ENCODE measurements around the gene CCL26. TPM values are rescaled to one million over a fixed set of nuclear protein-coding genes. Genes with fewer than 3 reads are reported as not detected.

CCL26 gene
- total and polyA plus RNA-seq, 9 of the 15 experiments (the other 6 are each of a cell fraction or from before 2014, with no cell fraction given) = 2.3 to 26.8 (median 8.4) TPM

DNA sequence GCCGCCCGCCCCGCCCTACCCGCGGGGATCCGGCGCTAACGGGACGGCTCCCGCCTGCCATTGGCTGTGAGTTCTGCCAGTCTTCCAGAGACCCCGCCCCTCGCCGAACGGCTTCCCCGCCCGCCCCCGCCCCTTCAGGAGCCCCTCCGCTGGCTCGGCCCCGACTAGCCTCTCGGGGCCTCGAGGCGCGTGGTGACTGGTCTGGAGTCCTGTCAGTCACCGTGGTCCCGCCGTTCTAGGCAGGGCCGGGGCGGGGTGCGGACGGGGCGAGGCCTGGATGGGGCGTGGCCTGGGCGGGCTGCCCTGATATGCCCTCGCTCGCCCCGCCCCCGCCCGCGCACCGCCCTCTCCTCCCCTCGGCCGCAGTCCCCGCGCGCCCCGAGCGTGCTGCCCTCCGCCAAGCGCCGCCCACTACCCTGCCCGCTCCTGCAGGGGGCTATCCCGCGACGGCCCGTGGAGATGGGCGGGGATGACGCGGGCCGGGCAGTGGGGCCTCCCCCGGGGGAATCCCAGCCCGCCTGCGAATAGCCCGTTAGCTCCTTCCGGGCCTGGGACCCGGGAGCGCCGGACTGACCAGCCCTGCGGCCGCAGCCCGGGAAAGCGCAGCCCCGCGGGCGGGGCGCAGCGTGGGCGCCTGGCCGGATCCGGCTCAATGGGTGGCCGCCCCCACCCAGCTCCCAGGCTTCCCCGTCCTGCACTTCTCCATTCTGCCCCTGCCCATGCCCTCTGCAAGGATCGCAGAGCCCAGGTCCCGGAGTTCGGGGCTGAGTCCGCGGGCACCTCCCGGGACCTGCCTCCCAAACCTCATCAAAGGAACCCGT, 32.8 kb downstream of the CCL26 start (continued):
- TF ChIP-seq ELF1 (tag; IDR thresholded peaks at IDR 0.05) = 0 out of 2 replicates have a peak, but pooled peaks have one; percentile 52
- TF ChIP-seq TRIM24 (IDR thresholded peaks at IDR 0.05) = 0 out of 4 replicates have a peak, but pooled peaks of 1 of the 2 experiments have one; percentile 11
- TF ChIP-seq ZNF212 (CRISPR knock-in tag; IDR thresholded peaks at IDR 0.05) = no peak
- peak; percentile 62 for TF ChIP-seq POLR2A (conservative IDR thresholded peaks at IDR 0.05)
- peak in 1 of 2 experiments; percentile 89; a peak in 2 of 4 replicates for TF ChIP-seq HDAC1 (IDR thresholded peaks at IDR 0.05)
- TF ChIP-seq, protein P1, sequence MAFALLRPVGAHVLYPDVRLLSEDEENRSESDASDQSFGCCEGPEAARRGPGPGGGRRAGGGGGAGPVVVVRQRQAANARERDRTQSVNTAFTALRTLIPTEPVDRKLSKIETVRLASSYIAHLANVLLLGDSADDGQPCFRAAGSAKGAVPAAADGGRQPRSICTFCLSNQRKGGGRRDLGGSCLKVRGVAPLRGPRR (CRISPR knock-in tag; IDR thresholded peaks at IDR 0.05) = no peak
- TF ChIP-seq L3MBTL2 (IDR thresholded peaks at IDR 0.05) = peak; percentile 75
- peak; percentile 91 for TF ChIP-seq CXXC5 (CRISPR knock-in tag; IDR thresholded peaks at IDR 0.05)
- TF ChIP-seq SP1 (CRISPR knock-in tag; IDR thresholded peaks at IDR 0.05) = peak; percentile 77
- peak; percentile 56; the same call in 1 of the 2 replicates for TF ChIP-seq ZNF165 (CRISPR knock-in tag; IDR thresholded peaks at IDR 0.05; ENCODE audit: borderline replicate concordance)
- TF ChIP-seq, protein P2, sequence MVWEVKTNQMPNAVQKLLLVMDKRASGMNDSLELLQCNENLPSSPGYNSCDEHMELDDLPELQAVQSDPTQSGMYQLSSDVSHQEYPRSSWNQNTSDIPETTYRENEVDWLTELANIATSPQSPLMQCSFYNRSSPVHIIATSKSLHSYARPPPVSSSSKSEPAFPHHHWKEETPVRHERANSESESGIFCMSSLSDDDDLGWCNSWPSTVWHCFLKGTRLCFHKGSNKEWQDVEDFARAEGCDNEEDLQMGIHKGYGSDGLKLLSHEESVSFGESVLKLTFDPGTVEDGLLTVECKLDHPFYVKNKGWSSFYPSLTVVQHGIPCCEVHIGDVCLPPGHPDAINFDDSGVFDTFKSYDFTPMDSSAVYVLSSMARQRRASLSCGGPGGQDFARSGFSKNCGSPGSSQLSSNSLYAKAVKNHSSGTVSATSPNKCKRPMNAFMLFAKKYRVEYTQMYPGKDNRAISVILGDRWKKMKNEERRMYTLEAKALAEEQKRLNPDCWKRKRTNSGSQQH (CRISPR knock-in tag; IDR thresholded peaks at IDR 0.05) = no peak
- TF ChIP-seq, protein P3, sequence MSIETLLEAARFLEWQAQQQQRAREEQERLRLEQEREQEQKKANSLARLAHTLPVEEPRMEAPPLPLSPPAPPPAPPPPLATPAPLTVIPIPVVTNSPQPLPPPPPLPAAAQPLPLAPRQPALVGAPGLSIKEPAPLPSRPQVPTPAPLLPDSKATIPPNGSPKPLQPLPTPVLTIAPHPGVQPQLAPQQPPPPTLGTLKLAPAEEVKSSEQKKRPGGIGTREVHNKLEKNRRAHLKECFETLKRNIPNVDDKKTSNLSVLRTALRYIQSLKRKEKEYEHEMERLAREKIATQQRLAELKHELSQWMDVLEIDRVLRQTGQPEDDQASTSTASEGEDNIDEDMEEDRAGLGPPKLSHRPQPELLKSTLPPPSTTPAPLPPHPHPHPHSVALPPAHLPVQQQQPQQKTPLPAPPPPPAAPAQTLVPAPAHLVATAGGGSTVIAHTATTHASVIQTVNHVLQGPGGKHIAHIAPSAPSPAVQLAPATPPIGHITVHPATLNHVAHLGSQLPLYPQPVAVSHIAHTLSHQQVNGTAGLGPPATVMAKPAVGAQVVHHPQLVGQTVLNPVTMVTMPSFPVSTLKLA (conservative IDR thresholded peaks at IDR 0.05) = peak; percentile 74 to 89
- TF ChIP-seq MBD2 (IDR thresholded peaks at IDR 0.05; ENCODE audit: borderline replicate concordance, low read depth) = peak; percentile 82; the same call in 1 of the 2 replicates
- peak; percentile 88; the same call in 1 of the 2 replicates for TF ChIP-seq TGIF2 (CRISPR knock-in tag; IDR thresholded peaks at IDR 0.05)
- TF ChIP-seq JUN (IDR thresholded peaks at IDR 0.05; ENCODE audit: borderline replicate concordance, low read depth, low read length) = peak; percentile 42; the same call in 1 of the 2 replicates
- TF ChIP-seq JUN (CRISPR knock-in tag; IDR thresholded peaks at IDR 0.05; ENCODE audit: borderline replicate concordance) = no peak
- TF ChIP-seq GATAD2A (IDR thresholded peaks at IDR 0.05) = peak; percentile 95
- TF ChIP-seq, protein P4, sequence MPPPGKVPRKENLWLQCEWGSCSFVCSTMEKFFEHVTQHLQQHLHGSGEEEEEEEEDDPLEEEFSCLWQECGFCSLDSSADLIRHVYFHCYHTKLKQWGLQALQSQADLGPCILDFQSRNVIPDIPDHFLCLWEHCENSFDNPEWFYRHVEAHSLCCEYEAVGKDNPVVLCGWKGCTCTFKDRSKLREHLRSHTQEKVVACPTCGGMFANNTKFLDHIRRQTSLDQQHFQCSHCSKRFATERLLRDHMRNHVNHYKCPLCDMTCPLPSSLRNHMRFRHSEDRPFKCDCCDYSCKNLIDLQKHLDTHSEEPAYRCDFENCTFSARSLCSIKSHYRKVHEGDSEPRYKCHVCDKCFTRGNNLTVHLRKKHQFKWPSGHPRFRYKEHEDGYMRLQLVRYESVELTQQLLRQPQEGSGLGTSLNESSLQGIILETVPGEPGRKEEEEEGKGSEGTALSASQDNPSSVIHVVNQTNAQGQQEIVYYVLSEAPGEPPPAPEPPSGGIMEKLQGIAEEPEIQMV (tag; conservative IDR thresholded peaks at IDR 0.05; ENCODE audit: low read depth) = no peak
- TF ChIP-seq DACH1 (IDR thresholded peaks at IDR 0.05; ENCODE audit: partially characterized antibody) = peak; percentile 39
- 0 out of 2 replicates have a peak, but pooled peaks have one; percentile 57 for TF ChIP-seq ARID3B (CRISPR knock-in tag; IDR thresholded peaks at IDR 0.05; ENCODE audit: borderline replicate concordance)
- TF ChIP-seq ILK (tag; IDR thresholded peaks at IDR 0.05; ENCODE audit: borderline replicate concordance, low read depth) = no peak
- peak; percentile 46 for TF ChIP-seq RBBP5 (IDR thresholded peaks at IDR 0.05; ENCODE audit: borderline replicate concordance, insufficient read depth, low read length, poor library complexity, severe bottlenecking)
